Testis (tissue), 2 donors: Measurements from ENCODE around the gene TRANK1.

Experiments used
- CTCF ChIP-seq, 3 experiments: fragments of 450-650 bp in 2 of 3; fragments of 200-600 bp in 1 of 3; sonication (generic) in 1 of 3; IDR thresholded peaks; one replicate each; pipeline ENCODE4 v1.5.1; 2016 to 2019; ENCODE audit warnings: antibody characterized with exemption in 3 of 3, mild to moderate bottlenecking in 2 of 3, moderate library complexity in 1 of 3
- POLR2A ChIP-seq: fragments of 450-650 bp; IDR thresholded peaks from one replicate; pipeline ENCODE4 v1.6.1; 2017; ENCODE audit warnings: antibody characterized with exemption, mild to moderate bottlenecking, moderate library complexity

GRCh38 chr3:36991923-36992805 lies 47.3 kb upstream of the TRANK1 start:
- TF ChIP-seq POLR2A = no peak
- peak in 1 of 3 experiments; percentile 8 for TF ChIP-seq CTCF (IDR thresholded peaks at IDR 0.05)
